Effector memory CD8-positive, alpha-beta T cell (primary cell): ENCODE data around the gene TDRD5.
"Not testable (repeated sequence)": the region's sequence is repeated elsewhere in the genome, so short reads cannot be mapped to it uniquely, and the experiment has no call there.

Source experiments
- ATAC-seq: fragments of 150-1000 bp; cut with Tn5 transposase; replicated peaks from 2 replicates; pipeline ENCODE4 v1.10.0; 2021; ENCODE audit warnings: mild to moderate bottlenecking, moderate library complexity
- DNase-seq, 3 experiments: peaks; one replicate each; pipeline ENCODE4 v3.0.0; 2021
- H3K27ac Mint-ChIP-seq, 2 donors: one replicate each; pipeline ENCODE4 v1.8.0; 2022; ENCODE audit warnings: mild to moderate bottlenecking in 2 of 2, mixed read lengths in 2 of 2, moderate library complexity in 2 of 2
- H3K27me3 Mint-ChIP-seq, 2 donors: one replicate each; pipeline ENCODE4 v1.8.0; 2022; ENCODE audit warnings: mixed read lengths in 2 of 2
- H3K36me3 Mint-ChIP-seq: one replicate; pipeline ENCODE4 v1.8.0; 2022; ENCODE audit warnings: mild to moderate bottlenecking, moderate library complexity, mixed read lengths; ENCODE audit not compliant: insufficient read depth
- H3K4me1 Mint-ChIP-seq, 2 donors: one replicate each; pipeline ENCODE4 v1.8.0; 2022; ENCODE audit warnings: low read depth in 2 of 2, mixed read lengths in 2 of 2
- H3K4me3 Mint-ChIP-seq, 2 donors: one replicate each; pipeline ENCODE4 v1.8.0; 2022; ENCODE audit warnings: mild to moderate bottlenecking in 2 of 2, mixed read lengths in 2 of 2, moderate library complexity in 2 of 2
- H3K9me3 Mint-ChIP-seq, 2 donors: one replicate each; pipeline ENCODE4 v1.8.0; 2022; ENCODE audit warnings: mixed read lengths in 2 of 2

TDRD5 gene

GRCh38 chr1:179663810-179664209 is 72.2 kb downstream of the TDRD5 start:
- ATAC-seq (no peak), DNase-seq (no peak)
- H3K4me3 Mint-ChIP-seq = no peak overlapping the region
- peaks cover 6 to 17% of the 10 kb centered on the region in 2 donors for H3K27me3 Mint-ChIP-seq
- H3K36me3 Mint-ChIP-seq = no peaks in the 10 kb centered on the region
- no peak overlapping the region for H3K27ac Mint-ChIP-seq
- H3K4me1 Mint-ChIP-seq = no peaks in the 10 kb centered on the region
- H3K9me3 Mint-ChIP-seq = peaks cover 0 to 2% of the 10 kb centered on the region in 2 donors

DNA sequence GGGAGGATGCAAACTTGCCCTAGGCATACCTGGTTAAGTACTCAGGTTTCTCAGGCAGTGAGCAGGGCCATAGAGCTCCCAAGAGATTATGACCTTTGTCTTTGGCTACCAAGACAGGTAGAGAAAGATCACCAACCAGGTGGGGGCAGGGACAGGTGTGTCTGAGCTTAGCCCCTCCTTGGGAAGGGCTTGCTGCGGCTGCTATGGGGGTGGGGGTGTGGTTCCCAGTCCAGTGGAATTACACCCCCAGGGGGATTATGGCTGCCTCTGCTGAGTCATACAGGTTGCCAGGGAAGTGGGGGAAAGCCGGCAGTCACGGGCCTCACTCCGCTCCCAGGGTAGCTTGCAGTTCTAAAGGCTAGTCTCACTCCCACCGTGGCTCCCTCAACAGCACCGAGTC is 86.2 kb downstream of the TDRD5 start:
- no peaks in the 10 kb centered on the region for H3K36me3 Mint-ChIP-seq
- no peaks in the 10 kb centered on the region for H3K4me1 Mint-ChIP-seq
- H3K9me3 Mint-ChIP-seq = peaks cover 0 to 5% of the 10 kb centered on the region in 2 donors
- DNase-seq = no peak
- H3K27ac Mint-ChIP-seq = no peak overlapping the region
- no peak for ATAC-seq
- H3K27me3 Mint-ChIP-seq = peaks cover 13 to 21% of the 10 kb centered on the region in 2 donors
- H3K4me3 Mint-ChIP-seq = no peak overlapping the region

DNA sequence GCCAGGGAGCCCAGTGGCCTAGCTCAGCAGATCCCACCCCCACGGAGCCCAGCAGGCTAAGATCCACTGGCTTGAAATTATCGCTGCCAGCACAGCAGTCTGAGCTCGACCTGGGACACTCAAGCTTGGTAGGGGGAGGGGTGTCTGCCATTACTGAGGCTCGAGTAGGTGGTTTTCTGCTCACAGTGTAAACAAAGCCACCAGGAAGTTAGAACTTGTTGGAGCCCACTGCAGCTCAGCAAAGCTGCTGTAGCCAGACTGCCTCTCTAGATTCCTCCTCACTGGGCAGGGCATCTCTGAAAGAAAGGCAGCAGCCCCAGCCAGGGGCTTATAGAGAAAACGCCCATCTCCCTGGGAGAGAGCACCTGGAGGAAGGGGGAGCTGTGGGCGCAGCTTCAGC is 102.9 kb downstream of the TDRD5 start:
- ATAC-seq, H3K27ac Mint-ChIP-seq, DNase-seq, H3K4me1 Mint-ChIP-seq, H3K4me3 Mint-ChIP-seq, H3K36me3 Mint-ChIP-seq, H3K9me3 Mint-ChIP-seq: not testable (repeated sequence)
- H3K27me3 Mint-ChIP-seq = peaks cover 41 to 63% of the 10 kb centered on the region in 2 donors

- no peaks in the 10 kb centered on the region for H3K4me1 Mint-ChIP-seq
- ATAC-seq = no peak
- H3K4me3 Mint-ChIP-seq = no peak overlapping the region
Observed at GRCh38 chr1:179702946-179703539, 111.4 kb downstream of the TDRD5 start.

DNA sequence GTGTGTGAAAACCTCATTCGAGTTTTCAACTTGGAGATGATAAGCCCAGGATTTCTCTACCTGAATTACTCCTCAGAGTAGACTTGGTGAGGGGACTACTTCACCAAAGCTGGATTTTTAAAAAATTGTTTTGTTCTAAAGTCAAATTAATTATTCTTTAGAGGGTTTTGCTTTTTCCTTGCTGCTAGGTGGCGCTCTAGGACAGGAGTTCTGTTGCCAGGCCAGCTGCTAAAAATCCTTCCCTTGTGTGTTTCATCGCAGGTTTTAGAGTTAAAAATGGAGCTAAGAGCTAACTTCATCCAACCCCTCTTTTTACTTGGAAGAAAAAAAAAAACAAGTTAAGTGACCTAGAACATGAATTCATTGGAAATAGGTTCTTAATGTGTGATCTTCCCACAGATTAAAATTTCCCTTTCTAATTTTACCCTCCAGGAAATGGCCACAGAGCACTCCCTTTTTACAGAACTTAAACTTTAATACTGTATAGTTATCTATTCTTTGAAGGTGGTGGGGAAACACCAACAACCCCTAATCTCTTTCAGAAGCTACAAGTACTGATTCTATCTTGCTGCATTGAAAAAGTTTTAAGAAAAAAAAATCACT is 114.8 kb downstream of the TDRD5 start:
- no peak for ATAC-seq
- H3K9me3 Mint-ChIP-seq = no peaks in the 10 kb centered on the region
- no peaks in the 10 kb centered on the region for H3K4me1 Mint-ChIP-seq
- peaks cover 7 to 25% of the 10 kb centered on the region in 2 donors for H3K27me3 Mint-ChIP-seq
- H3K27ac Mint-ChIP-seq = no peak overlapping the region
- H3K36me3 Mint-ChIP-seq = no peaks in the 10 kb centered on the region
- peak; percentile 14 to 23 (median 15) for DNase-seq
- H3K4me3 Mint-ChIP-seq = no peak overlapping the region

More at GRCh38 chr1:179702946-179703539, 111.4 kb downstream of the TDRD5 start:
- Mint-ChIP-seq H3K27me3 (peaks cover 0 to 15% of the 10 kb centered on the region in 2 donors), H3K9me3 (no peaks in the 10 kb centered on the region), H3K36me3 (no peaks in the 10 kb centered on the region), H3K27ac (no peak overlapping the region)
- DNase-seq = no peak

DNA sequence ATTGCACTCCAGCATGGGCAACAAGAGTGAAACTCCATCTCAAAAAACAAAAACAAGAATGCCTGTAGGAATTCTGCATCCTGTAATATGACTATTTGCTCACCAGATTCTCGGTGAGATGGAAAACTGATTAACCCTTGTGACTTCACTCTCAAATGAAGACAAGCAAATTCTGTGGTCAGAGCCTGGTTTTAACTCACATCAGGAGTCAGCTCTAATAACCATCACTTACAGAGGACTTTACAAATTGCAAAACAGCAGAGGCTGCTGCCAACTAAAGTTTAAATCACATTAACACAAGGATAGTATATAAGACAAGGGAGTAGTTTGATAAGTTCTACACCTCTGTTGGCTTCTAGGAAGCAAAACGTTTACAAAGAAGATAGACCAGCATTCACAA is 115.8 kb downstream of the TDRD5 start:
- DNase-seq (no peak), ATAC-seq (no peak)
- Mint-ChIP-seq H3K36me3 (no peaks in the 10 kb centered on the region), H3K27me3 (peaks cover 12 to 33% of the 10 kb centered on the region in 2 donors), H3K4me1 (no peaks in the 10 kb centered on the region), H3K9me3 (peaks cover 0 to 4% of the 10 kb centered on the region in 2 donors), H3K4me3 (no peak overlapping the region), H3K27ac (no peak overlapping the region)

DNA sequence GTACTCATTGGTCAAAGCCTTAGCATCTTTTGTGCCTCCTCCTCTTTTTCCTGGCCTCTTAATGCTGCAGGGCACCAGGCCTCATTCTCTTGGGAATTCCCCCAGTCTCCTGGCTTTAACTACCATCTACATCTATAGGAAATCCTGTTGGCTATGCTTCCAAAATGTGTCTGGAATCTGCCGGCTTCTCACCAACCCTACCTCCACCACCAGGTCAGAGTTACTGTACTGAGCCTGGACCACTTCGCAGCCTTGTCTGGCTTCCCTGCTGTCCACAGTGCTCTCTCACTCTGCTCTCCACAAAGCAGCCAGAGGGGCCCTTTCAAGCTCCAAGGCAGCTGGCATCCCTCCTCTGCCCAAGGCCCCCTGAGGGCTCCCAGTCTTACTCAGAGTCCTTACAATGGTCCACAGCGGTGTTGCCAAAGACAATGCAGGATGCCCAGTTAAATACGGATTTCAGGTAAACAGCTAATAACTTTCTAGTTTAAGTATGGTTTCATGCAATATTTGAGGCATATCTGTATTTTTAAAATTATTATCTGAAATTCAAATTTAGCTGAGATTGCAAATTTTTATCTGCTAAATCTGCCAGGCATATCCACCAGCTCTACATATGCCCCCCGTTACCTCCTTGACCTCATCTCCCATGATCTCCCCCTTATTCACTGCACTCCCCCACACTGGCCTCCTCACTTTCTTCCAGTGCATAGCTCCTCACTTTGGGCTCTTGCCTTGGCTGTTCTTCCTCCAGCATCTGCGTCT is 117.0 kb downstream of the TDRD5 start:
- no peaks in the 10 kb centered on the region for H3K36me3 Mint-ChIP-seq
- peaks cover 12 to 24% of the 10 kb centered on the region in 2 donors for H3K27me3 Mint-ChIP-seq
- peaks cover 0 to 4% of the 10 kb centered on the region in 2 donors for H3K9me3 Mint-ChIP-seq
- DNase-seq (no peak), ATAC-seq (no peak)
- no peaks in the 10 kb centered on the region for H3K4me1 Mint-ChIP-seq
- H3K4me3 Mint-ChIP-seq = no peak overlapping the region
- no peak overlapping the region for H3K27ac Mint-ChIP-seq

GRCh38 chr1:179709841-179710329 is 118.3 kb downstream of the TDRD5 start:
- no peaks in the 10 kb centered on the region for H3K36me3 Mint-ChIP-seq
- H3K27me3 Mint-ChIP-seq = peaks cover 12 to 24% of the 10 kb centered on the region in 2 donors
- ATAC-seq (peak; percentile 61), DNase-seq (no peak)
- H3K9me3 Mint-ChIP-seq = peaks cover 4 to 9% of the 10 kb centered on the region in 2 donors
- H3K4me1 Mint-ChIP-seq = no peaks in the 10 kb centered on the region
- H3K4me3 Mint-ChIP-seq = no peak overlapping the region
- H3K27ac Mint-ChIP-seq = no peak overlapping the region

DNA sequence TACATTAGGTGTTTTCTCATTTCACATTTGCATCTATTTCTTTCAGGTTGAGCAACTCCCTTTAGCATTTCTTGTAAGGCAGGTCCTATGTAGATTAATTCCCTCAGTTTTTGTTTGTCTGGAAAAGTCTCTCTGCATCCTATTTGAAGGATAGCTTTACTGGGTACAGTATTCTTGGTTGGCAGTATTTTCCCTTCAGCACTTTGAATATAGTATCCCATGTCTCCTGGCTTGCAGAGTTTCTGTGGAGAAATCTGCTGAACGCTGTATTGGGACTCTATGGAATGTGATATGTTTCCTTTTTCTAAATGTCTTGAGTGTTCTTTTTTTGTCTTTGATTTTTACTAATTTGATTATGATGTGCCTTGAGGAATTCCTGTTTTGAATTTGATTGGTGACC is 122.5 kb downstream of the TDRD5 start:
- H3K36me3 Mint-ChIP-seq = no peaks in the 10 kb centered on the region
- ATAC-seq (no peak), DNase-seq (no peak)
- H3K4me1 Mint-ChIP-seq = no peaks in the 10 kb centered on the region
- H3K4me3 Mint-ChIP-seq = no peak overlapping the region
- H3K27me3 Mint-ChIP-seq = peaks cover 7 to 21% of the 10 kb centered on the region in 2 donors
- H3K27ac Mint-ChIP-seq = no peak overlapping the region
- H3K9me3 Mint-ChIP-seq = peaks cover 4 to 31% of the 10 kb centered on the region in 2 donors

- Mint-ChIP-seq H3K36me3 (no peaks in the 10 kb centered on the region), H3K4me1 (no peaks in the 10 kb centered on the region), H3K27me3 (peaks cover 5 to 17% of the 10 kb centered on the region in 2 donors), H3K9me3 (peaks cover 4 to 31% of the 10 kb centered on the region in 2 donors), H3K4me3 (no peak overlapping the region), H3K27ac (no peak overlapping the region)
- no peak for ATAC-seq
- DNase-seq = no peak
Observed at GRCh38 chr1:179714623-179715022, 123.0 kb downstream of the TDRD5 start.

DNA sequence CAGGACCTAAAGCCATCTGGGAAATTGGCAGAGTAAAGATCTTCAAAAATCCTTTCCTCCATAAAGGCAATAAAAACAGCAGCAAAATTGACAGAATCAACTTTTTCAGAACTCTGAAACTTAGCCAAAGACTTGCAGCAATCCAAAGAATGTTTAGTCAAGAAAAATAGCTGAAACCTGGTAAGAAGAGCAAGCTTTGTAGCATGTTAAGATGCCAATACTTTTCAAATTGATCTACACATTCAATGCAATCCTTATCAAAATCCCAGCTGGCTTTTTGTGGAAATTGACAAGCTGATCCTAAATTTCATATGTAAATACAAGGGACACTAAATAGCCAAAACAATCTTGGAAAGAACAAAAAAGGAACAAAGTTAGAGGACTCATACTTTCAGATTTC is 127.6 kb downstream of the TDRD5 start:
- H3K9me3 Mint-ChIP-seq = peaks cover 0 to 28% of the 10 kb centered on the region in 2 donors

GRCh38 chr1:179728271-179728670 is 136.6 kb downstream of the TDRD5 start:
- no peak for ATAC-seq
- H3K4me3 Mint-ChIP-seq = no peak overlapping the region
- no peaks in the 10 kb centered on the region for H3K36me3 Mint-ChIP-seq
- no peak for DNase-seq
- H3K4me1 Mint-ChIP-seq = no peaks in the 10 kb centered on the region
- peaks cover 0 to 9% of the 10 kb centered on the region in 2 donors for H3K27me3 Mint-ChIP-seq
- no peaks in the 10 kb centered on the region for H3K9me3 Mint-ChIP-seq
- H3K27ac Mint-ChIP-seq = no peak overlapping the region

More for the DNA sequence above, 127.6 kb downstream of the TDRD5 start:
- Mint-ChIP-seq H3K4me1 (no peaks in the 10 kb centered on the region), H3K4me3 (no peak overlapping the region), H3K27ac (no peak overlapping the region), H3K36me3 (no peaks in the 10 kb centered on the region), H3K27me3 (peaks cover 0 to 6% of the 10 kb centered on the region in 2 donors)
- ATAC-seq = no peak
- no peak for DNase-seq

- peaks cover 14 to 26% of the 10 kb centered on the region in 2 donors for H3K27me3 Mint-ChIP-seq
- no peak for ATAC-seq
- H3K27ac Mint-ChIP-seq = no peak overlapping the region
Observed at GRCh38 chr1:179729881-179730280, 138.2 kb downstream of the TDRD5 start.

More at GRCh38 chr1:179729881-179730280, 138.2 kb downstream of the TDRD5 start:
- DNase-seq = no peak
- Mint-ChIP-seq H3K4me3 (no peak overlapping the region), H3K9me3 (no peaks in the 10 kb centered on the region), H3K36me3 (no peaks in the 10 kb centered on the region), H3K4me1 (no peaks in the 10 kb centered on the region)
